ENCODE results near the gene TMEM263.

DNA sequence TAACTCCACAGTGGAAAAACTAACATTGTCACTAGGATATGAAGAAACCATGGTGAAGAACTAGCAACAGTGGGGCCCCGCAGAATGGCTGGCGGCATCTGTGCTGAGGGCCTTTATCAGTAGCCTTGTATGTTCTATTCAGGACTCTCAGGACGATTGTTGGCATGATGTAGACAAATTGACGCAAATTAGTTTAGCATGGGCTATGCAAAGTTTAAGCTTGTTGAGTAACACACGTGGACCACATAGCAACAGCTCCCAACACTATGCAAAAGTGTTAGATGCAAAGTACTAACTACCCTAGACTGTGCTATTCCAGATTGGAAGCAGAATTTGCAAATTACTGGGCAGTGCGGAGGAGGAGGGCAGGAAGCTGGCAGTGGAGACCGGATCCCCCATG lies 38.2 kb upstream of the TMEM263 start:
- TF ChIP-seq, protein P1, sequence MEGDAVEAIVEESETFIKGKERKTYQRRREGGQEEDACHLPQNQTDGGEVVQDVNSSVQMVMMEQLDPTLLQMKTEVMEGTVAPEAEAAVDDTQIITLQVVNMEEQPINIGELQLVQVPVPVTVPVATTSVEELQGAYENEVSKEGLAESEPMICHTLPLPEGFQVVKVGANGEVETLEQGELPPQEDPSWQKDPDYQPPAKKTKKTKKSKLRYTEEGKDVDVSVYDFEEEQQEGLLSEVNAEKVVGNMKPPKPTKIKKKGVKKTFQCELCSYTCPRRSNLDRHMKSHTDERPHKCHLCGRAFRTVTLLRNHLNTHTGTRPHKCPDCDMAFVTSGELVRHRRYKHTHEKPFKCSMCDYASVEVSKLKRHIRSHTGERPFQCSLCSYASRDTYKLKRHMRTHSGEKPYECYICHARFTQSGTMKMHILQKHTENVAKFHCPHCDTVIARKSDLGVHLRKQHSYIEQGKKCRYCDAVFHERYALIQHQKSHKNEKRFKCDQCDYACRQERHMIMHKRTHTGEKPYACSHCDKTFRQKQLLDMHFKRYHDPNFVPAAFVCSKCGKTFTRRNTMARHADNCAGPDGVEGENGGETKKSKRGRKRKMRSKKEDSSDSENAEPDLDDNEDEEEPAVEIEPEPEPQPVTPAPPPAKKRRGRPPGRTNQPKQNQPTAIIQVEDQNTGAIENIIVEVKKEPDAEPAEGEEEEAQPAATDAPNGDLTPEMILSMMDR (IDR thresholded peaks at IDR 0.05) = no peak
- no peak for TF ChIP-seq POLR2A (IDR thresholded peaks at IDR 0.05)

Measured in right lobe of liver (tissue), 4 donors.